NCI-H1092 treated with DMSO at 0.1 percent for 48 hours (cell line): ENCODE results near the gene RFX2.
A peak's percentile ranks its signal among the peaks of the same experiment; 100 is the strongest.
"Not testable (repeated sequence)": the region's sequence is repeated elsewhere in the genome, so short reads cannot be mapped to it uniquely, and the experiment has no call there.

Source experiments
- DNase-seq: peaks from one replicate; lab custom pipeline; 2025; lab: John Stamatoyannopoulos, UW

RFX2 gene

GRCh38 chr19:5971714-5972354 is 138.5 kb downstream of the RFX2 start:
- no peak for DNase-seq

- DNase-seq: no peak
These were observed 140.8 kb downstream of the RFX2 start for GRCh38 chr19:5969476-5969875.

GRCh38 chr19:5968431-5969373 is 141.6 kb downstream of the RFX2 start:
- no peak for DNase-seq

GRCh38 chr19:5967994-5968430 is 142.3 kb downstream of the RFX2 start:
- peak; percentile 26 for DNase-seq

- DNase-seq: no peak
These were observed 142.7 kb downstream of the RFX2 start for GRCh38 chr19:5967571-5967970.

GRCh38 chr19:5966941-5967340 is 143.4 kb downstream of the RFX2 start:
- DNase-seq: no peak

- DNase-seq: no peak
These were observed 144.1 kb downstream of the RFX2 start for GRCh38 chr19:5966215-5966614.

GRCh38 chr19:5964816-5965565 is 145.3 kb downstream of the RFX2 start:
- no peak for DNase-seq

- DNase-seq: no peak
These were observed 146.4 kb downstream of the RFX2 start for GRCh38 chr19:5963855-5964254.

GRCh38 chr19:5963259-5963658 is 147.0 kb downstream of the RFX2 start:
- DNase-seq: not testable (repeated sequence)

- DNase-seq: peak; percentile 99
These were observed 148.0 kb downstream of the RFX2 start for GRCh38 chr19:5961969-5962945.

GRCh38 chr19:5961641-5961968 is 148.7 kb downstream of the RFX2 start:
- not testable (repeated sequence) for DNase-seq

GRCh38 chr19:5960005-5961001 is 150.0 kb downstream of the RFX2 start:
- DNase-seq: peak; percentile 87

- no peak for DNase-seq
These were observed 150.9 kb downstream of the RFX2 start for GRCh38 chr19:5959260-5960004.

GRCh38 chr19:5958851-5959122 is 151.5 kb downstream of the RFX2 start:
- no peak for DNase-seq

GRCh38 chr19:5958074-5958850 is 152.0 kb downstream of the RFX2 start:
- peak; percentile 25 for DNase-seq

GRCh38 chr19:5957170-5957569 is 153.1 kb downstream of the RFX2 start:
- peak; percentile 43 for DNase-seq

- DNase-seq: peak; percentile 43
These were observed 153.6 kb downstream of the RFX2 start for GRCh38 chr19:5956728-5957127.

- DNase-seq: no peak
These were observed 154.0 kb downstream of the RFX2 start for GRCh38 chr19:5956323-5956722.
